C4-2B (cell line): Measurements from ENCODE around the gene RPL37A.
"Not testable (repeated sequence)": the region's sequence is repeated elsewhere in the genome, so short reads cannot be mapped to it uniquely, and the experiment has no call there.

Source experiments
- H3K27ac ChIP-seq: fragments of 450-650 bp; 2 replicates; pipeline ENCODE4 v1.5.1; 2017
- CTCF ChIP-seq: fragments of 450-650 bp; conservative IDR thresholded peaks from 2 replicates; pipeline ENCODE4 v1.5.1; 2017; ENCODE audit warnings: mild to moderate bottlenecking
- ZFX ChIP-seq: fragments of 450-650 bp; IDR thresholded peaks from 2 replicates; pipeline ENCODE4 v1.6.1; 2017

Gene RPL37A

GRCh38 chr2:216505133-216506106 is 6.8 kb downstream of the RPL37A start:
- TF ChIP-seq CTCF (no peak), ZFX (no peak)
- no peak overlapping the region for H3K27ac ChIP-seq

- TF ChIP-seq CTCF (no peak), ZFX (no peak)
- H3K27ac ChIP-seq: no peak overlapping the region
Observed at GRCh38 chr2:216507220-216508160, 8.8 kb downstream of the RPL37A start.

- H3K27ac ChIP-seq: no peak overlapping the region
- TF ChIP-seq ZFX (no peak), CTCF (no peak)
Observed at GRCh38 chr2:216508229-216508628, 9.6 kb downstream of the RPL37A start.

- no peak overlapping the region for H3K27ac ChIP-seq
- TF ChIP-seq CTCF (peak; percentile 90), ZFX (no peak)
Observed at GRCh38 chr2:216516730-216517350, 18.2 kb downstream of the RPL37A start.

GRCh38 chr2:216517447-216518225 is 19.0 kb downstream of the RPL37A start:
- TF ChIP-seq ZFX: no peak
- no peak overlapping the region for H3K27ac ChIP-seq

GRCh38 chr2:216518566-216519119 is 20.0 kb downstream of the RPL37A start:
- not testable (repeated sequence) for H3K27ac ChIP-seq

- TF ChIP-seq CTCF (peak; percentile 81), ZFX (no peak)
- H3K27ac ChIP-seq: no peak overlapping the region
Observed at GRCh38 chr2:216519154-216519762, 20.6 kb downstream of the RPL37A start.
